Mucosa of descending colon (tissue), 3 donors: ENCODE data around the gene SUSD6. TPM values are rescaled to one million over a fixed set of nuclear protein-coding genes. Genes with fewer than 3 reads are reported as not detected.

ENCODE experiments used
- ATAC-seq: fragments of 200-7000 bp; cut with Tn5 transposase; one replicate; pipeline ENCODE4 v1.9.1; 2020; ENCODE audit warnings: mild to moderate bottlenecking, moderate library complexity
- DNase-seq, 3 donors: peaks; one replicate each; pipeline ENCODE4 v3.0.0-alpha.2; 2020
- H3K36me3 ChIP-seq: fragments of 200-600 bp; one replicate; pipeline ENCODE4 v1.8.0; 2021; ENCODE audit warnings: low read depth, mild to moderate bottlenecking
- H3K4me1 ChIP-seq: fragments of 200-600 bp; one replicate; pipeline ENCODE4 v1.8.0; 2021; ENCODE audit warnings: low read depth, mild to moderate bottlenecking
- H3K4me3 ChIP-seq: fragments of 200-600 bp; one replicate; pipeline ENCODE4 v1.8.0; 2021; ENCODE audit warnings: mild to moderate bottlenecking
- H3K9me3 ChIP-seq: fragments of 200-600 bp; one replicate; pipeline ENCODE4 v1.8.0; 2021; ENCODE audit warnings: mild to moderate bottlenecking
- CTCF ChIP-seq: fragments of 200-600 bp; IDR thresholded peaks from one replicate; pipeline ENCODE4 v1.8.0; 2022; ENCODE audit warnings: antibody characterized with exemption, mild to moderate bottlenecking
- intact Hi-C, 2 donors: fragments of 100-400 bp; cut with DNase I in 1 of 2; cut with micrococcal nuclease in 1 of 2; formaldehyde crosslinking; loops; one replicate each; pipeline versions ENCODE4 v1.11.0 to v1.11.1; 2022; cut with DNase I, micrococcal nuclease
- total RNA-seq, 3 donors: library from RNA; stranded (reverse); fragmentation: NEBNext Ultra II Directional in 2 of 3; extraction: Animal tissue kit (Norgen Biotek cat#: 25700) in 2 of 3; gene quantifications; one replicate each; pipeline versions ENCODE4 v1.2.1 to v1.2.4, GENCODE V29; 2021 to 2023
- donor health status: DM: no; HTN: no; CAD: no; lungs with moderate emphysema.
- donor health status: DM: no; HTN: no; CAD: no.
- donor health status: DM: no; HTN: yes; CAD: no.

SUSD6 gene
- total RNA-seq, 3 donors from 2014 or later, result 56.3 to 98.3 (median 95.6) TPM

- intact Hi-C loops, result loop anchor here in 1 of 2 donors (10.0 kb wide), 1 partner anchor 48 kb away; the partner anchor contains the start of gene SUSD6
- no peak for ATAC-seq
- Histone ChIP-seq H3K4me1 (peaks cover 26% of the 10 kb centered on the region), H3K36me3 (no peaks in the 10 kb centered on the region), H3K4me3 (no peak overlapping the region), H3K9me3 (no peaks in the 10 kb centered on the region)
- no peak for DNase-seq
- no peak for TF ChIP-seq CTCF
Observed at GRCh38 chr14:69663300-69663643, 51.9 kb downstream of the SUSD6 start.

- no peaks in the 10 kb centered on the region for H3K36me3 ChIP-seq
- H3K9me3 ChIP-seq, result no peaks in the 10 kb centered on the region
- H3K4me1 ChIP-seq, result peaks cover 23% of the 10 kb centered on the region
- intact Hi-C loops, result loop anchor here in 1 of 2 donors (10.0 kb wide), 1 partner anchor 49 kb away; the partner anchor contains the start of gene SUSD6
- no peak for DNase-seq
- TF ChIP-seq CTCF, result no peak
- no peak overlapping the region for H3K4me3 ChIP-seq
- ATAC-seq, result peak; percentile 55
Observed at GRCh38 chr14:69664265-69664664, 52.9 kb downstream of the SUSD6 start.

GRCh38 chr14:69664865-69665526, 53.6 kb downstream of the SUSD6 start:
- DNase-seq (no peak), ATAC-seq (no peak)
- intact Hi-C loops, result loop anchor here in 1 of 2 donors (10.0 kb wide), 1 partner anchor 50 kb away; the partner anchor contains the start of gene SUSD6
- no peak for TF ChIP-seq CTCF
- H3K4me3 ChIP-seq, result no peak overlapping the region
- no peaks in the 10 kb centered on the region for H3K36me3 ChIP-seq
- no peaks in the 10 kb centered on the region for H3K9me3 ChIP-seq
- H3K4me1 ChIP-seq, result peaks cover 20% of the 10 kb centered on the region

- no peak for DNase-seq
- intact Hi-C loops, result loop anchor here in 1 of 2 donors (10.0 kb wide), 1 partner anchor 51 kb away; the partner anchor contains the start of gene SUSD6
- H3K36me3 ChIP-seq, result no peaks in the 10 kb centered on the region
- TF ChIP-seq CTCF, result no peak
- H3K4me3 ChIP-seq, result no peak overlapping the region
- no peak for ATAC-seq
- peaks cover 19% of the 10 kb centered on the region for H3K4me1 ChIP-seq
- no peaks in the 10 kb centered on the region for H3K9me3 ChIP-seq
Observed at GRCh38 chr14:69665631-69666030, 54.2 kb downstream of the SUSD6 start.

GRCh38 chr14:69666112-69666511, 54.7 kb downstream of the SUSD6 start:
- TF ChIP-seq CTCF, result no peak
- peaks cover 16% of the 10 kb centered on the region for H3K4me1 ChIP-seq
- H3K36me3 ChIP-seq, result no peaks in the 10 kb centered on the region
- H3K9me3 ChIP-seq, result no peaks in the 10 kb centered on the region
- ATAC-seq, result no peak
- intact Hi-C loops, result loop anchor here in 1 of 2 donors (10.0 kb wide), 1 partner anchor 51 kb away; the partner anchor contains the start of gene SUSD6
- H3K4me3 ChIP-seq, result no peak overlapping the region
- no peak for DNase-seq
